H9 (cell line): ENCODE data around the gene CAV2. TPM values are rescaled to one million over a fixed set of nuclear protein-coding genes. Genes with fewer than 3 reads are reported as not detected.

Experiments used
- DNase-seq: peaks from one replicate; pipeline ENCODE4 v3.0.0-alpha.2; 2017
- H2AFZ ChIP-seq: one replicate; pipeline ENCODE4 v1.6.1; 2013; ENCODE audit warnings: mild to moderate bottlenecking, low read length, control low read depth, moderate library complexity
- H2AK5ac ChIP-seq: 2 replicates; pipeline ENCODE4 v1.6.1; 2013; ENCODE audit warnings: low read length, control low read depth, mixed read lengths; ENCODE audit not compliant: insufficient read length
- H2BK120ac ChIP-seq: one replicate; pipeline ENCODE4 v1.6.1; 2013; ENCODE audit warnings: low read depth, mild to moderate bottlenecking, low read length, control low read depth, inconsistent platforms; ENCODE audit not compliant: poor library complexity, severe bottlenecking
- H2BK12ac ChIP-seq: 2 replicates; pipeline ENCODE4 v1.6.1; 2013; ENCODE audit warnings: low read length, control low read depth, mixed read lengths, low read depth; ENCODE audit not compliant: insufficient read length
- H2BK15ac ChIP-seq: 2 replicates; pipeline ENCODE4 v1.6.1; 2013; ENCODE audit warnings: low read depth, low read length, control low read depth
- H2BK20ac ChIP-seq: one replicate; pipeline ENCODE4 v1.6.1; 2013; ENCODE audit warnings: low read depth, mild to moderate bottlenecking, low read length, control low read depth, inconsistent platforms; ENCODE audit not compliant: poor library complexity, severe bottlenecking
- H2BK5ac ChIP-seq: 2 replicates; pipeline ENCODE4 v1.6.1; 2013; ENCODE audit warnings: low read length, control low read depth, mixed read lengths; ENCODE audit not compliant: insufficient read length
- H3K14ac ChIP-seq: 2 replicates; pipeline ENCODE4 v1.6.1; 2013; ENCODE audit warnings: low read length, control low read depth; ENCODE audit not compliant: insufficient read depth
- H3K18ac ChIP-seq: 2 replicates; pipeline ENCODE4 v1.6.1; 2013; ENCODE audit warnings: low read depth, mild to moderate bottlenecking, mixed read lengths, low read length, control low read depth; ENCODE audit not compliant: insufficient read length
- H3K23ac ChIP-seq: 2 replicates; pipeline ENCODE4 v1.6.1; 2013; ENCODE audit warnings: low read length, control low read depth, mixed read lengths, low read depth; ENCODE audit not compliant: insufficient read length
- H3K23me2 ChIP-seq: 2 replicates; pipeline ENCODE4 v1.6.1; 2013; ENCODE audit warnings: low read depth, mild to moderate bottlenecking, mixed read lengths, low read length, control low read depth; ENCODE audit not compliant: insufficient read length, poor library complexity, severe bottlenecking
- H3K27ac ChIP-seq: 2 replicates; pipeline ENCODE4 v1.5.1; 2013; ENCODE audit warnings: low read length, control low read depth, mixed read lengths, low read depth; ENCODE audit not compliant: insufficient read length
- H3K27me3 ChIP-seq: 2 replicates; pipeline ENCODE4 v1.6.1; 2013; ENCODE audit warnings: low read length, control low read depth, inconsistent platforms; ENCODE audit not compliant: insufficient read depth
- H3K4ac ChIP-seq: 2 replicates; pipeline ENCODE4 v1.6.1; 2013; ENCODE audit warnings: low read depth, mild to moderate bottlenecking, control low read depth, inconsistent platforms, low read length, moderate library complexity
- H3K4me1 ChIP-seq: 2 replicates; pipeline ENCODE4 v1.6.1; 2013; ENCODE audit warnings: low read length, control low read depth, inconsistent platforms; ENCODE audit not compliant: insufficient read depth
- H3K4me2 ChIP-seq: 2 replicates; pipeline ENCODE4 v1.6.1; 2013; ENCODE audit warnings: low read length, control low read depth, mixed read lengths; ENCODE audit not compliant: insufficient read length, insufficient read depth
- H3K56ac ChIP-seq: 2 replicates; pipeline ENCODE4 v1.6.1; 2013; ENCODE audit warnings: low read depth, mild to moderate bottlenecking, mixed read lengths, low read length, control low read depth; ENCODE audit not compliant: insufficient read length
- H3K79me1 ChIP-seq: 2 replicates; pipeline ENCODE4 v1.6.1; 2013; ENCODE audit warnings: low read depth, mild to moderate bottlenecking, moderate library complexity, low read length, control low read depth, inconsistent platforms; ENCODE audit not compliant: insufficient read depth, poor library complexity, severe bottlenecking
- H3K79me2 ChIP-seq: 2 replicates; pipeline ENCODE4 v1.6.1; 2013; ENCODE audit warnings: low read length, control low read depth, inconsistent platforms; ENCODE audit not compliant: insufficient read depth
- H3K9ac ChIP-seq: 2 replicates; pipeline ENCODE4 v1.6.1; 2013; ENCODE audit warnings: low read length, control low read depth, mixed read lengths; ENCODE audit not compliant: insufficient read length; ENCODE audit errors: extremely low read depth
- H3K9me3 ChIP-seq: one replicate; pipeline ENCODE4 v1.6.1; 2013; ENCODE audit warnings: low read depth, low read length, inconsistent platforms; ENCODE audit not compliant: control insufficient read depth
- H3T11ph ChIP-seq: one replicate; pipeline ENCODE4 v1.6.1; 2013; ENCODE audit warnings: mild to moderate bottlenecking, low read length, control low read depth, inconsistent platforms
- H4K20me1 ChIP-seq: one replicate; pipeline ENCODE4 v1.6.1; 2013; ENCODE audit not compliant: control insufficient read depth, insufficient read length, insufficient read depth
- H4K5ac ChIP-seq: 2 replicates; pipeline ENCODE4 v1.6.1; 2013; ENCODE audit warnings: low read depth, mild to moderate bottlenecking, mixed read lengths, low read length, control low read depth; ENCODE audit not compliant: insufficient read length
- H4K8ac ChIP-seq: replicated peaks from 2 replicates; pipeline ENCODE4 v1.6.1; 2013; ENCODE audit warnings: low read length, control low read depth, mixed read lengths, low read depth; ENCODE audit not compliant: insufficient read length
- H4K91ac ChIP-seq: 2 replicates; pipeline ENCODE4 v1.6.1; 2013; ENCODE audit warnings: low read depth, mild to moderate bottlenecking, moderate library complexity, mixed read lengths, low read length, control low read depth; ENCODE audit not compliant: insufficient read length
- H3K27ac Mint-ChIP-seq, 3 experiments: 2 replicates in 2 of 3; 3 replicates in 1 of 3; pipeline ENCODE4 v1.8.0; 2020 to 2021; ENCODE audit warnings: mixed read lengths in 3 of 3, mild to moderate bottlenecking in 1 of 3, moderate library complexity in 1 of 3
- H3K27me3 Mint-ChIP-seq: 2 replicates; pipeline ENCODE4 v1.8.0; 2021; ENCODE audit warnings: low read depth, mild to moderate bottlenecking, moderate library complexity, mixed read lengths
- H3K36me3 Mint-ChIP-seq, 3 experiments: 2 replicates in 2 of 3; 3 replicates in 1 of 3; pipeline ENCODE4 v1.8.0; 2020 to 2021; ENCODE audit warnings: low read depth in 3 of 3, mixed read lengths in 3 of 3; ENCODE audit not compliant: insufficient read depth in 1 of 3
- H3K4me1 Mint-ChIP-seq, 2 experiments: 2 replicates each; pipeline ENCODE4 v1.8.0; 2020; ENCODE audit warnings: mixed read lengths in 2 of 2
- H3K4me3 Mint-ChIP-seq, 2 experiments: 2 replicates in 1 of 2; 3 replicates in 1 of 2; pipeline ENCODE4 v1.8.0; 2020 to 2021; ENCODE audit warnings: mild to moderate bottlenecking in 2 of 2, mixed read lengths in 2 of 2, moderate library complexity in 1 of 2
- H3K9me3 Mint-ChIP-seq, 2 experiments: 2 replicates in 1 of 2; 3 replicates in 1 of 2; pipeline ENCODE4 v1.8.0; 2020; ENCODE audit warnings: mild to moderate bottlenecking in 2 of 2, mixed read lengths in 2 of 2, moderate library complexity in 1 of 2
- CTCF ChIP-seq: fragments of 200-600 bp; sonication (generic); conservative IDR thresholded peaks from 3 replicates; pipeline ENCODE4 v1.8.0; 2021; ENCODE audit warnings: antibody characterized with exemption, mild to moderate bottlenecking
- WGBS: extraction: QIAGEN DNeasy Blood & Tissue Kit; methylation state at CpG from one replicate; pipeline ENCODE4 v1.1.7; 2013; ENCODE audit warnings: missing lambda C conversion rate, low lambda C conversion rate, mixed read lengths; ENCODE audit not compliant: insufficient read length; ENCODE audit errors: extremely low coverage; 5-methylcytosine and 5-hydroxymethylcytosine counted together
- total RNA-seq: library from RNA; stranded (reverse); gene quantifications from 2 replicates; pipeline ENCODE4 v1.2.1, GENCODE V29; 2021

The CAV2 gene
- total RNA-seq, 1 experiment from 2014 or later: 3.7 TPM

GRCh38 chr7:116493449-116493848 lies 6.1 kb upstream of the CAV2 start:
- Mint-ChIP-seq H3K4me1 (no peaks in the 10 kb centered on the region), H3K9me3 (no peaks in the 10 kb centered on the region), H3K27ac (no peak overlapping the region), H3K36me3 (no peaks in the 10 kb centered on the region), H3K4me3 (no peak overlapping the region), H3K27me3 (peaks cover 8% of the 10 kb centered on the region)
- no peaks in the 10 kb centered on the region for H3K79me1 ChIP-seq
- H3K23me2 ChIP-seq: no peaks in the 10 kb centered on the region
- H4K91ac ChIP-seq: no peak overlapping the region
- H3K9ac ChIP-seq: no peak overlapping the region
- no peak for TF ChIP-seq CTCF
- no peaks in the 10 kb centered on the region for H4K20me1 ChIP-seq
- H3K4me2 ChIP-seq: no peak overlapping the region
- no peak for DNase-seq
- no peak overlapping the region for H3K4ac ChIP-seq
- no peaks in the 10 kb centered on the region for H3K79me2 ChIP-seq
- H2AK5ac ChIP-seq: no peak overlapping the region
- no peak overlapping the region for H3K56ac ChIP-seq
- H3K23ac ChIP-seq: no peak overlapping the region
- no peak overlapping the region for H4K8ac ChIP-seq
- no peak overlapping the region for H3K18ac ChIP-seq
- H3K27ac ChIP-seq: no peak overlapping the region
- H2BK15ac ChIP-seq: no peak overlapping the region
- no CpG with 5 or more reads among the region's 1 CpG for WGBS
- no peaks in the 10 kb centered on the region for H3K27me3 ChIP-seq
- H2BK5ac ChIP-seq: no peak overlapping the region
- H3K14ac ChIP-seq: no peak overlapping the region
- no peaks in the 10 kb centered on the region for H3K4me1 ChIP-seq
- no peak overlapping the region for H2BK12ac ChIP-seq
- no peak overlapping the region for H3T11ph ChIP-seq
- H4K5ac ChIP-seq: no peak overlapping the region
- no peak overlapping the region for H2BK20ac ChIP-seq
- no peak overlapping the region for H2AFZ ChIP-seq
- no peak overlapping the region for H2BK120ac ChIP-seq
- no peaks in the 10 kb centered on the region for H3K9me3 ChIP-seq
